K562 (cell line): ENCODE results near the gene PAX8. TPM values are rescaled to one million over a fixed set of nuclear protein-coding genes. Genes with fewer than 3 reads are reported as not detected.

ENCODE experiments used
- CTCF ChIP-seq, 3 experiments: IDR thresholded peaks in 2 of 3; conservative IDR thresholded peaks in 1 of 3; 2 replicates each; pipeline ENCODE4 v1.5.1; 2011 to 2012; ENCODE audit warnings: low read length in 3 of 3, mild to moderate bottlenecking in 3 of 3, control low read depth in 2 of 3, improper control_type of control experiment in 1 of 3, inconsistent platforms in 1 of 3, low read depth in 1 of 3, mixed read lengths in 1 of 3, moderate library complexity in 1 of 3; ENCODE audit not compliant: insufficient read depth in 2 of 3
- E2F6 ChIP-seq, 2 experiments: IDR thresholded peaks; 2 replicates each; pipeline ENCODE4 v1.6.1; 2011; ENCODE audit warnings: borderline replicate concordance in 1 of 2, control low read depth in 1 of 2, low read depth in 1 of 2, low read length in 1 of 2, mild to moderate bottlenecking in 1 of 2, mixed read lengths in 1 of 2, moderate library complexity in 1 of 2; ENCODE audit not compliant: insufficient read depth in 1 of 2, insufficient read length in 1 of 2, poor library complexity in 1 of 2, severe bottlenecking in 1 of 2; ENCODE audit errors: extremely low read depth in 1 of 2
- ELK3 ChIP-seq: fragments of 450-650 bp; formaldehyde crosslinking; IDR thresholded peaks from 2 replicates; pipeline ENCODE4 v1.4.0; 2020; ENCODE audit warnings: mild to moderate bottlenecking
- FOXA3 ChIP-seq, 2 experiments: fragments of 450-650 bp in 1 of 2; sonication (generic) in 1 of 2; formaldehyde crosslinking; IDR thresholded peaks in 1 of 2; conservative IDR thresholded peaks in 1 of 2; 2 replicates each; pipeline versions ENCODE4 v1.4.0 to v1.8.0; 2020 to 2022; ENCODE audit warnings: mild to moderate bottlenecking in 2 of 2, missing genetic modification reagents in 1 of 2
- GABPB1 ChIP-seq: sonication (generic); formaldehyde crosslinking; IDR thresholded peaks from 2 replicates; pipeline ENCODE4 v1.8.0; 2022; ENCODE audit warnings: mild to moderate bottlenecking, missing genetic modification reagents
- HIVEP1 ChIP-seq: fragments of 250-450 bp; sonication (Bioruptor Pico); IDR thresholded peaks from 2 replicates; pipeline ENCODE4 v1.4.0; 2020; ENCODE audit warnings: mild to moderate bottlenecking
- HMGXB4 ChIP-seq: sonication (generic); formaldehyde crosslinking; IDR thresholded peaks from 2 replicates; pipeline ENCODE4 v1.8.1; 2023; ENCODE audit warnings: mild to moderate bottlenecking, missing genetic modification reagents
- LCOR ChIP-seq: sonication (generic); formaldehyde crosslinking; IDR thresholded peaks from 2 replicates; pipeline ENCODE4 v1.8.0; 2022; ENCODE audit warnings: mild to moderate bottlenecking, missing genetic modification reagents
- MEF2A ChIP-seq: IDR thresholded peaks from 2 replicates; pipeline ENCODE4 v1.6.1; 2011; ENCODE audit warnings: low read depth, mild to moderate bottlenecking, low read length, moderate library complexity; ENCODE audit not compliant: control insufficient read depth
- NFIC ChIP-seq: fragments of 450-650 bp; IDR thresholded peaks from 2 replicates; pipeline ENCODE4 v1.6.1; 2017; ENCODE audit warnings: mild to moderate bottlenecking, inconsistent platforms
- PHB ChIP-seq: fragments of 250-450 bp; sonication (Bioruptor Pico); IDR thresholded peaks from 2 replicates; pipeline ENCODE4 v1.5.0; 2021
- SMARCC2 ChIP-seq: fragments of 450-650 bp; IDR thresholded peaks from 2 replicates; pipeline ENCODE4 v1.6.1; 2017; ENCODE audit warnings: antibody characterized with exemption, moderate library complexity, mild to moderate bottlenecking, low read depth
- YY1 ChIP-seq, 3 experiments: IDR thresholded peaks; 2 replicates each; pipeline ENCODE4 v1.6.1; 2011; ENCODE audit warnings: low read length in 2 of 3, mild to moderate bottlenecking in 2 of 3, moderate library complexity in 2 of 3, borderline replicate concordance in 1 of 3, control low read depth in 1 of 3, low read depth in 1 of 3; ENCODE audit not compliant: insufficient read depth in 3 of 3, insufficient replicate concordance in 2 of 3, control insufficient read depth in 1 of 3, insufficient read length in 1 of 3; ENCODE audit errors: extremely low read depth in 1 of 3
- ZNF143 ChIP-seq: sonication (generic); formaldehyde crosslinking; IDR thresholded peaks from 2 replicates; pipeline ENCODE4 v1.9.0; 2022; ENCODE audit warnings: mild to moderate bottlenecking, missing genetic modification reagents
- ZNF395 ChIP-seq: fragments of 200-800 bp; sonication (Bioruptor generic); IDR thresholded peaks from 2 replicates; pipeline ENCODE4 v1.6.1; 2017; ENCODE audit warnings: missing genetic modification characterization, missing compliant biosample characterization
- polyA plus RNA-seq, 8 experiments: library from polyadenylated mRNA; depleted of rRNA in 4 of 8; stranded (reverse) in 5 of 8; unstranded in 3 of 8; fragments of >200 nt; fragmentation: Nextera tagmentation in 2 of 8; fragmentation: Illumina TruSeq in 1 of 8; extraction: Ambion mirVana in 2 of 8; extraction: Trizol in 1 of 8; gene quantifications; 2 replicates each; pipeline versions ENCODE4 v1.2.1 to v1.2.3, GENCODE V29; 2011 to 2014; ENCODE audit warnings: inconsistent platforms in 1 of 8, missing spikeins in 1 of 8
- total RNA-seq, 7 experiments: library from RNA; depleted of rRNA in 6 of 7; stranded (reverse); fragments of >200 nt in 6 of 7; fragmentation: Illumina TruSeq in 2 of 7; extraction: Trizol in 2 of 7; gene quantifications; 2 replicates each; pipeline versions ENCODE4 v1.2.1 to v1.2.3, GENCODE V29; 2011 to 2021; ENCODE audit warnings: low replicate concordance in 1 of 7

PAX8 gene
- total and polyA plus RNA-seq, 9 of the 15 experiments (the other 6 are each of a cell fraction or from before 2014, with no cell fraction given), result 0.13 to 2.1 (median 0.51) TPM

- TF ChIP-seq E2F6 (IDR thresholded peaks at IDR 0.05; ENCODE audit: borderline replicate concordance in 1 of 2, extremely low read depth in 1 of 2, insufficient read depth in 1 of 2, insufficient read length in 1 of 2, low read depth in 1 of 2, low read length in 1 of 2, poor library complexity in 1 of 2, severe bottlenecking in 1 of 2) (peak in 1 of 2 experiments; percentile 25), LCOR (CRISPR knock-in tag) (peak; percentile 62; the same call in 1 of the 2 replicates), HMGXB4 (CRISPR knock-in tag) (no peak), SMARCC2 (no peak), ZNF143 (CRISPR knock-in tag) (no peak), FOXA3 (CRISPR knock-in tag; conservative IDR thresholded peaks at IDR 0.05 in 1 of 2, IDR thresholded peaks at IDR 0.05 in 1 of 2) (no peak), ZNF395 (CRISPR knock-in tag) (no peak), GABPB1 (CRISPR knock-in tag) (no peak), MEF2A (no peak), ELK3 (CRISPR knock-in tag) (no peak), HIVEP1 (CRISPR knock-in tag) (no peak), CTCF (IDR thresholded peaks at IDR 0.05 in 2 of 3, conservative IDR thresholded peaks at IDR 0.05 in 1 of 3; ENCODE audit: insufficient read depth in 2 of 3, low read depth in 1 of 3, low read length in 3 of 3) (peak in 1 of 3 experiments; percentile 36; a peak in 2 of 6 replicates), NFIC (peak; percentile 36), PHB (CRISPR knock-in tag) (no peak), YY1 (IDR thresholded peaks at IDR 0.05; ENCODE audit: borderline replicate concordance in 1 of 3, control insufficient read depth in 1 of 3, extremely low read depth in 1 of 3, insufficient read depth in 3 of 3, insufficient read length in 1 of 3, insufficient replicate concordance in 2 of 3, low read depth in 1 of 3, low read length in 2 of 3) (peak in 1 of 3 experiments; percentile 61)
Measured at GRCh38 chr2:113282747-113283533, 4.2 kb upstream of the PAX8 start (continued).
